GM12878 (cell line): ENCODE results near the gene CCDC71. TPM values are rescaled to one million over a fixed set of nuclear protein-coding genes. Genes with fewer than 3 reads are reported as not detected.

Experiments used
- ATAC-seq: fragments of 200-7000 bp; cut with Tn5 transposase; 3 replicates; pipeline ENCODE4 v1.9.1; 2020; ENCODE audit warnings: mild to moderate bottlenecking, moderate library complexity
- BruUV-seq: library from RNA; stranded (reverse); fragments of 400-500 nt; replicated peaks from 2 replicates; lab custom pipeline; 2021; lab: Mats Ljungman, UMichigan
- CTCF ChIA-PET: fragments of 300-600 bp; sonication (Branson Sonifier 250); formaldehyde crosslinking; extraction: SDS; loops from one replicate; lab custom pipeline; 2021; ENCODE audit warnings: inconsistent platforms; lab: Yijun Ruan, JAX
- POLR2A ChIA-PET: fragments of 350-600 bp; formaldehyde crosslinking; extraction: SDS; loops from one replicate; lab custom pipeline; 2021; ENCODE audit warnings: inconsistent platforms; lab: Charles Lee
- RAD21 ChIA-PET: fragments of 300-600 bp; sonication (Branson Sonifier 250); formaldehyde crosslinking; loops from one replicate; lab custom pipeline; 2023; ENCODE audit warnings: antibody characterized with exemption; ENCODE audit not compliant: unreplicated experiment; lab: Charles Lee
- SMC1A ChIA-PET: fragments of 300-600 bp; sonication (Branson Sonifier 250); formaldehyde crosslinking; loops from one replicate; lab custom pipeline; 2023; ENCODE audit not compliant: unreplicated experiment, uncharacterized antibody; lab: Charles Lee
- DNase-seq: peaks from one replicate; pipeline ENCODE4 v3.0.0-alpha.2; 2011; ENCODE audit warnings: low read depth, low spot score
- FAIRE-seq: peaks from 3 replicates; lab custom pipeline; 2011; peaks lifted over from hg19 to GRCh38; lab: Jason Lieb, UNC
- H2AFZ ChIP-seq: 2 replicates; pipeline ENCODE4 v1.6.0; 2011; ENCODE audit warnings: low read depth, low read length, control low read depth; ENCODE audit not compliant: control insufficient read depth
- H3K27ac ChIP-seq: 2 replicates; pipeline ENCODE4 v1.5.1; 2011; ENCODE audit warnings: control low read depth; ENCODE audit not compliant: control insufficient read depth, insufficient read depth
- H3K27me3 ChIP-seq, 2 experiments: replicated peaks in 1 of 2; 2 replicates each; pipeline versions ENCODE4 v1.6.0 to v1.6.1; 2011; ENCODE audit warnings: low read length in 1 of 2; ENCODE audit not compliant: control insufficient read depth in 2 of 2, insufficient read depth in 2 of 2
- H3K36me3 ChIP-seq, 2 experiments: 2 replicates each; pipeline ENCODE4 v1.5.1; 2011; ENCODE audit warnings: low read length in 1 of 2; ENCODE audit not compliant: control insufficient read depth in 2 of 2, insufficient read depth in 2 of 2
- H3K4me1 ChIP-seq: 2 replicates; pipeline ENCODE4 v1.6.1; 2011; ENCODE audit warnings: mild to moderate bottlenecking, low read length, moderate library complexity, mixed read lengths; ENCODE audit not compliant: control insufficient read depth, insufficient read depth
- H3K4me2 ChIP-seq: 2 replicates; pipeline ENCODE4 v1.6.0; 2011; ENCODE audit warnings: control low read depth; ENCODE audit not compliant: control insufficient read depth, insufficient read depth
- H3K4me3 ChIP-seq: fragments of 200-600 bp; sonication (generic); 2 replicates; pipeline ENCODE4 v1.5.1; 2016
- H3K79me2 ChIP-seq: 2 replicates; pipeline ENCODE4 v1.6.0; 2011; ENCODE audit warnings: low read length; ENCODE audit not compliant: control insufficient read depth, insufficient read depth
- H3K9ac ChIP-seq: 2 replicates; pipeline ENCODE4 v1.8.0; 2011; ENCODE audit warnings: low read length, control low read depth, mixed read lengths; ENCODE audit not compliant: control insufficient read depth, insufficient read depth
- H3K9me3 ChIP-seq: replicated peaks from 3 replicates; pipeline ENCODE4 v1.5.1; 2011; ENCODE audit warnings: mild to moderate bottlenecking, low read length; ENCODE audit not compliant: control insufficient read depth, insufficient read depth
- H4K20me1 ChIP-seq: 2 replicates; pipeline ENCODE4 v1.6.0; 2011; ENCODE audit not compliant: control insufficient read depth, insufficient read depth
- BHLHE40 ChIP-seq, 2 experiments: fragments of 450-650 bp in 1 of 2; IDR thresholded peaks; 2 replicates each; pipeline ENCODE4 v1.6.1; 2011 to 2017; ENCODE audit warnings: low read depth in 2 of 2, borderline replicate concordance in 1 of 2, improper control_type of control experiment in 1 of 2, low read length in 1 of 2, mild to moderate bottlenecking in 1 of 2
- E2F8 ChIP-seq: fragments of 450-650 bp; IDR thresholded peaks from 2 replicates; pipeline ENCODE4 v1.6.1; 2018; ENCODE audit warnings: mild to moderate bottlenecking, low read depth, moderate library complexity; ENCODE audit not compliant: partially characterized antibody
- FOXM1 ChIP-seq: IDR thresholded peaks from 2 replicates; pipeline ENCODE4 v1.6.1; 2012; ENCODE audit warnings: low read depth, mild to moderate bottlenecking, inconsistent platforms, low read length, moderate library complexity
- MYC ChIP-seq: IDR thresholded peaks from 2 replicates; pipeline ENCODE4 v1.6.1; 2011; ENCODE audit warnings: mild to moderate bottlenecking, low read length, moderate library complexity, inconsistent platforms; ENCODE audit not compliant: insufficient read depth, insufficient replicate concordance, insufficient read length, severe bottlenecking
- PKNOX1 ChIP-seq: fragments of 450-650 bp; IDR thresholded peaks from 2 replicates; pipeline ENCODE4 v1.6.1; 2016; ENCODE audit warnings: mild to moderate bottlenecking
- PML ChIP-seq: IDR thresholded peaks from 2 replicates; pipeline ENCODE4 v1.6.1; 2012; ENCODE audit warnings: low read length, inconsistent platforms
- SKIL ChIP-seq: fragments of 450-650 bp; IDR thresholded peaks from 2 replicates; pipeline ENCODE4 v1.6.1; 2017; ENCODE audit warnings: mild to moderate bottlenecking, low read depth, inconsistent platforms; ENCODE audit not compliant: poor library complexity, severe bottlenecking
- SMARCA5 ChIP-seq: fragments of 450-650 bp; IDR thresholded peaks from 2 replicates; pipeline ENCODE4 v1.6.1; 2017; ENCODE audit warnings: mild to moderate bottlenecking
- WGBS: methylation state at CpG from one replicate; pipeline ENCODE4 v1.1.6; 2016; ENCODE audit warnings: low lambda C conversion rate; ENCODE audit not compliant: insufficient replicate concordance, insufficient coverage; ENCODE audit errors: missing lambda C conversion rate; 5-methylcytosine and 5-hydroxymethylcytosine counted together
- in situ Hi-C: fragments of 300-500 bp; cut with MboI; formaldehyde crosslinking; loops from 9 replicates; pipeline ENCODE4 v1.14.3; 2018; ENCODE audit warnings: mixed read lengths
- intact Hi-C: fragments of 100-400 bp; cut with micrococcal nuclease; formaldehyde crosslinking; loops from one replicate; pipeline ENCODE4 v1.14.2; 2022; ENCODE audit not compliant: unreplicated experiment
- polyA plus RNA-seq, 11 experiments: library from polyadenylated mRNA; depleted of rRNA in 4 of 11; unstranded in 6 of 11; stranded (reverse) in 5 of 11; fragments of >200 nt; fragmentation: Nextera tagmentation in 4 of 11; fragmentation: Illumina TruSeq in 1 of 11; extraction: Ambion mirVana in 4 of 11; extraction: Trizol in 1 of 11; gene quantifications; 1 replicate in 1 of 11; 2 replicates in 10 of 11; pipeline versions ENCODE4 v1.2.1 to v1.2.3, GENCODE V29; 2011 to 2016; ENCODE audit warnings: inconsistent platforms in 2 of 11, missing spikeins in 2 of 11, low read depth in 1 of 11
- total RNA-seq, 4 experiments: library from RNA; depleted of rRNA in 3 of 4; stranded (reverse); fragments of >200 nt in 3 of 4; fragmentation: Illumina TruSeq in 1 of 4; extraction: Trizol in 1 of 4; gene quantifications; 2 replicates each; pipeline versions ENCODE4 v1.2.1 to v1.2.3, GENCODE V29; 2013 to 2021
- TF ChIP-seq, protein P1 (sequence below): fragments of 450-650 bp; IDR thresholded peaks from 2 replicates; pipeline ENCODE4 v1.6.1; 2018; ENCODE audit warnings: borderline replicate concordance, mild to moderate bottlenecking; ENCODE audit not compliant: partially characterized antibody
- TF ChIP-seq, protein P2 (sequence below): fragments of 450-650 bp; IDR thresholded peaks from 2 replicates; pipeline ENCODE4 v1.6.1; 2017; ENCODE audit warnings: borderline replicate concordance

CCDC71 gene
- total and polyA plus RNA-seq, 10 of the 15 experiments (the other 5 are each of a cell fraction or from before 2014, with no cell fraction given), result 0.20 to 38.0 (median 16.1) TPM

DNA sequence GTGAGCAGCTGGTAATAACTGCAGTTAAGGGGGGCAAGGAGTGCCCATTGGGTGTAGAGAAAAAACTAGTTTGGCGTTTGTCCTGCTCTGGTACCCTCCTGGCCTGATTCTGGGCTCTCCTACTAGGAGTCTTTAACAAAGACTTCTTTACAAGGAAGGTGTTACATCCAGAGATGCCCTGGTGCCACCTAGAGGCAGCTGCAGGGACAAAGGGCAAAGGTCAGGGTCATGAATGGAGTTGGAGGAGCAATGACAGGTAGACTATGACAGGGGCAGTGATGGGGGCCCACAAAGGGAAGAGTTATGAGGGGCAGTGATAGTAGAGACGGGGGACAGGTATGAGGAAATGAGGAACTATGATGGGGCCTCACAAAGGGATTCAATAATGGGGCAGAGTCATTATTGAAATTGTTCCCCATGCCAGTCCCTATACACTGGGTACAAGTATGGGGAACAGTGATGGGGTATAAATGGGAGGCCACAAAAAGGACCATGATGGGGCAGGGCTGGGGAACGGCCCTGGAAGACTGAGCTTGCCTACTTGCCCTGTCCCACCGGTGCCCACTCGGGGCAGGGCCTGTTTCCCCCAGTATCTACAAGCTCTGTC is 7.9 kb downstream of the CCDC71 start (continued):
- TF ChIP-seq, protein P1, sequence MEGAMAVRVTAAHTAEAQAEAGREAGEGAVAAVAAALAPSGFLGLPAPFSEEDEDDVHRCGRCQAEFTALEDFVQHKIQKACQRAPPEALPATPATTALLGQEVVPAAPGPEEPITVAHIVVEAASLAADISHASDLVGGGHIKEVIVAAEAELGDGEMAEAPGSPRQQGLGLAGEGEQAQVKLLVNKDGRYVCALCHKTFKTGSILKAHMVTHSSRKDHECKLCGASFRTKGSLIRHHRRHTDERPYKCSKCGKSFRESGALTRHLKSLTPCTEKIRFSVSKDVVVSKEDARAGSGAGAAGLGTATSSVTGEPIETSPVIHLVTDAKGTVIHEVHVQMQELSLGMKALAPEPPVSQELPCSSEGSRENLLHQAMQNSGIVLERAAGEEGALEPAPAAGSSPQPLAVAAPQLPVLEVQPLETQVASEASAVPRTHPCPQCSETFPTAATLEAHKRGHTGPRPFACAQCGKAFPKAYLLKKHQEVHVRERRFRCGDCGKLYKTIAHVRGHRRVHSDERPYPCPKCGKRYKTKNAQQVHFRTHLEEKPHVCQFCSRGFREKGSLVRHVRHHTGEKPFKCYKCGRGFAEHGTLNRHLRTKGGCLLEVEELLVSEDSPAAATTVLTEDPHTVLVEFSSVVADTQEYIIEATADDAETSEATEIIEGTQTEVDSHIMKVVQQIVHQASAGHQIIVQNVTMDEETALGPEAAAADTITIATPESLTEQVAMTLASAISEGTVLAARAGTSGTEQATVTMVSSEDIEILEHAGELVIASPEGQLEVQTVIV, result no peak
- TF ChIP-seq MYC (no peak), PKNOX1 (0 out of 2 replicates have a peak, but pooled peaks have one; percentile 13), FOXM1 (no peak)

GRCh38 chr3:49157289-49157688 is 8.8 kb downstream of the CCDC71 start:
- POLR2A ChIA-PET, result interaction anchor here (0.5 kb wide), 1 partner anchor 190 kb away, joined by 4 read pairs; no protein-coding TSS in a partner anchor
- no peaks in the 10 kb centered on the region for H3K79me2 ChIP-seq
- H2AFZ ChIP-seq, result no peak overlapping the region
- CTCF ChIA-PET, result interaction anchor here (0.6 to 3.8 kb wide), 5 partner anchors 9 to 169 kb away, joined by 3 to 34 read pairs (median 4); partner anchors contain the start of genes KLHDC8B and NDUFAF3
- H3K9me3 ChIP-seq, result no peaks in the 10 kb centered on the region
- FAIRE-seq (no peak), ATAC-seq (no peak), DNase-seq (no peak)
- H3K27me3 ChIP-seq, result no peaks in the 10 kb centered on the region
- no peaks in the 10 kb centered on the region for H3K4me1 ChIP-seq
- whole genome bisulfite sequencing, result 37% methylated on average over 1 of the region's 1 CpG
- intact Hi-C loops (no loop called here), in situ Hi-C loops (no loop called here)
- no peaks in the 10 kb centered on the region for H4K20me1 ChIP-seq
- H3K36me3 ChIP-seq, result no peaks in the 10 kb centered on the region
- no peak overlapping the region for H3K27ac ChIP-seq
- no TSS peak for BruUV-seq
- H3K4me2 ChIP-seq, result no peak overlapping the region
- SMC1A ChIA-PET, result interaction anchor here (1.2 to 2.3 kb wide), 3 partner anchors 134 to 292 kb away, joined by 3 to 13 read pairs (median 3); no protein-coding TSS in a partner anchor
- H3K4me3 ChIP-seq, result no peak overlapping the region
- RAD21 ChIA-PET, result interaction anchor here (0.9 to 1.5 kb wide), 4 partner anchors 128 to 169 kb away, joined by 3 to 8 read pairs (median 3); partner anchors contain the start of gene IMPDH2
- no peak overlapping the region for H3K9ac ChIP-seq
- TF ChIP-seq SKIL, result no peak
- TF ChIP-seq SMARCA5, result no peak
- TF ChIP-seq PML, result no peak
- no peak for TF ChIP-seq E2F8
- TF ChIP-seq BHLHE40 (IDR thresholded peaks at IDR 0.05; ENCODE audit: borderline replicate concordance in 1 of 2, low read depth in 2 of 2, low read length in 1 of 2), result no peak
- TF ChIP-seq, protein P2, sequence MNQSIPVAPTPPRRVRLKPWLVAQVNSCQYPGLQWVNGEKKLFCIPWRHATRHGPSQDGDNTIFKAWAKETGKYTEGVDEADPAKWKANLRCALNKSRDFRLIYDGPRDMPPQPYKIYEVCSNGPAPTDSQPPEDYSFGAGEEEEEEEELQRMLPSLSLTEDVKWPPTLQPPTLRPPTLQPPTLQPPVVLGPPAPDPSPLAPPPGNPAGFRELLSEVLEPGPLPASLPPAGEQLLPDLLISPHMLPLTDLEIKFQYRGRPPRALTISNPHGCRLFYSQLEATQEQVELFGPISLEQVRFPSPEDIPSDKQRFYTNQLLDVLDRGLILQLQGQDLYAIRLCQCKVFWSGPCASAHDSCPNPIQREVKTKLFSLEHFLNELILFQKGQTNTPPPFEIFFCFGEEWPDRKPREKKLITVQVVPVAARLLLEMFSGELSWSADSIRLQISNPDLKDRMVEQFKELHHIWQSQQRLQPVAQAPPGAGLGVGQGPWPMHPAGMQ, result no peak
